OCI-LY1 (cell line): ENCODE data around the gene GRIK3.

Source experiments
- CTCF ChIP-seq: fragments of 200-600 bp; sonication (generic), shearing (Covaris generic); IDR thresholded peaks from 2 replicates; pipeline ENCODE4 v1.5.1; 2017; ENCODE audit warnings: mild to moderate bottlenecking, antibody characterized with exemption, low read length, moderate library complexity, mixed read lengths
- EZH2 ChIP-seq: fragments of 200-600 bp; sonication (generic), shearing (Covaris generic); IDR thresholded peaks from 2 replicates; pipeline ENCODE4 v1.8.0; 2017; ENCODE audit warnings: borderline replicate concordance, mixed run types, mild to moderate bottlenecking, antibody characterized with exemption, low read length, moderate library complexity, mixed read lengths

- TF ChIP-seq CTCF (no peak), EZH2 (no peak)
These were observed 50.3 kb downstream of the GRIK3 start for GRCh38 chr1:36984026-36984425.
